Cardiac muscle cell (in vitro differentiated cells and primary cell): Measurements from ENCODE around the gene FAM200C. TPM values are rescaled to one million over a fixed set of nuclear protein-coding genes. Genes with fewer than 3 reads are reported as not detected.

Experiments used
- DNase-seq, 2 donors: peaks; one replicate each; pipeline versions ENCODE4 v3.0.0 to v3.0.0-alpha.2; 2010 to 2017; ENCODE audit warnings: low read depth in 1 of 2, low spot score in 1 of 2
- H3K27ac ChIP-seq: fragments of 200-600 bp; sonication (generic); 2 replicates; pipeline ENCODE4 v1.5.1; 2016
- H3K27me3 ChIP-seq: fragments of 200-600 bp; sonication (generic); 2 replicates; pipeline ENCODE4 v1.6.0; 2016; ENCODE audit warnings: control low read depth
- H3K36me3 ChIP-seq: fragments of 200-600 bp; sonication (generic); 2 replicates; pipeline ENCODE4 v1.5.1; 2016; ENCODE audit warnings: control low read depth
- H3K4me1 ChIP-seq: fragments of 200-600 bp; sonication (generic); 2 replicates; pipeline ENCODE4 v1.8.1; 2017; ENCODE audit warnings: low read depth, mild to moderate bottlenecking, mixed run types
- H3K4me3 ChIP-seq: fragments of 200-600 bp; sonication (generic); 2 replicates; pipeline ENCODE4 v1.5.1; 2016; ENCODE audit warnings: mild to moderate bottlenecking
- H3K9me3 ChIP-seq: fragments of 200-600 bp; sonication (generic); 2 replicates; pipeline ENCODE4 v1.5.1; 2017; ENCODE audit warnings: low read depth, mild to moderate bottlenecking, control low read depth
- polyA plus RNA-seq: library from polyadenylated mRNA; unstranded; fragments of >200 nt; fragmentation: Nextera tagmentation; extraction: Ambion mirVana; gene quantifications from 2 replicates; pipeline ENCODE4 v1.2.1, GENCODE V29; 2016
- total RNA-seq: library from RNA; depleted of rRNA; stranded (reverse); fragments of >200 nt; gene quantifications from 2 replicates; pipeline ENCODE4 v1.2.3, GENCODE V29; 2016
- TF ChIP-seq, protein P1 (sequence below): IDR thresholded peaks from 2 replicates; pipeline ENCODE4 v1.5.1; 2012; ENCODE audit warnings: low read depth, mild to moderate bottlenecking, low read length

Gene FAM200C
- total and polyA plus RNA-seq, 2 experiments from 2014 or later = 8.8 to 10.5 TPM

DNA sequence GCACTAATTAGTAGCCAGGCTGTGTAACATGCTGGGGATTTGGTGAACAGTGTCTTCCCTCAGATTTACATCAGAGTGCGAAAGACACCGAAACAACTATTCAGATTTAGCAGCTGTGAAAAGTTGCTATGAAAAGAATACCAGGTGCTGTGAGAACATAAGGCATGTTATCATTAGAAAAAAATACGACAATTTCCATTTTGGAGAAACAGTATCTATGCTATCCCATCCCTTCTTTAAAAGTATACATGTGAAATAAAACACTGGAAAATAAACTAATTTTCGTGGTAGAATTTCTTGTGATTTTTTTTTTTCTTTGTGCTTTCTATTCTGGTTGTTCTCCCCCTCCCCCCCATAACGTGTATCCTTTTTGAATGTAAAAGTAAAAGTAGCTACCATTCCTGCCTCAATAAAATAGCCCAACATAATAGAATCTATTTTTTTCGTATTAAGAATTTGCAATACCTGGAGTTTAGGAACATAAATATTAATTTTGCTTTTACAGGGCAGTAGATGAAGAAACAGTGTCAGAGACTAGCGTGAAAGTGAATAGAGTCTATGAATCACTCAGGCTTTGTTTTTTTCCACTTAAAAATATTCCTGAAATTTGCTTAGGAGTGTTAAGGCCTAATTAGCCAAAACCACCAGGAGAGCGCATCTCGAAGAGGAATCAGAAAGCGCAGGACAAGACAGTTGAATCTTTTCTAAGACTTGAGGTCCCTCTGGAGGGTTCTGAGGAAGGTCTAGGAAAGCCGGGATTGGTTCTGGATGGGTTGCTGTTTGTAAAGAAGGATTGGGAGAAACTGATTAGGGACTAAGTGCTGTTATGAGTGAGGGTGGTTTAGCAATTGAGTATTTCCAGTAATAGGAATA lies 19.8 kb upstream of the FAM200C start:
- peak overlapping the region; percentile 76 for H3K27ac ChIP-seq
- no peaks in the 10 kb centered on the region for H3K9me3 ChIP-seq
- H3K4me1 ChIP-seq = peaks cover 15% of the 10 kb centered on the region
- no peak for DNase-seq
- no peaks in the 10 kb centered on the region for H3K36me3 ChIP-seq
- H3K4me3 ChIP-seq = peak overlapping the region; percentile 84
- TF ChIP-seq, protein P1, sequence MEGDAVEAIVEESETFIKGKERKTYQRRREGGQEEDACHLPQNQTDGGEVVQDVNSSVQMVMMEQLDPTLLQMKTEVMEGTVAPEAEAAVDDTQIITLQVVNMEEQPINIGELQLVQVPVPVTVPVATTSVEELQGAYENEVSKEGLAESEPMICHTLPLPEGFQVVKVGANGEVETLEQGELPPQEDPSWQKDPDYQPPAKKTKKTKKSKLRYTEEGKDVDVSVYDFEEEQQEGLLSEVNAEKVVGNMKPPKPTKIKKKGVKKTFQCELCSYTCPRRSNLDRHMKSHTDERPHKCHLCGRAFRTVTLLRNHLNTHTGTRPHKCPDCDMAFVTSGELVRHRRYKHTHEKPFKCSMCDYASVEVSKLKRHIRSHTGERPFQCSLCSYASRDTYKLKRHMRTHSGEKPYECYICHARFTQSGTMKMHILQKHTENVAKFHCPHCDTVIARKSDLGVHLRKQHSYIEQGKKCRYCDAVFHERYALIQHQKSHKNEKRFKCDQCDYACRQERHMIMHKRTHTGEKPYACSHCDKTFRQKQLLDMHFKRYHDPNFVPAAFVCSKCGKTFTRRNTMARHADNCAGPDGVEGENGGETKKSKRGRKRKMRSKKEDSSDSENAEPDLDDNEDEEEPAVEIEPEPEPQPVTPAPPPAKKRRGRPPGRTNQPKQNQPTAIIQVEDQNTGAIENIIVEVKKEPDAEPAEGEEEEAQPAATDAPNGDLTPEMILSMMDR = no peak
- H3K27me3 ChIP-seq = no peaks in the 10 kb centered on the region

DNA sequence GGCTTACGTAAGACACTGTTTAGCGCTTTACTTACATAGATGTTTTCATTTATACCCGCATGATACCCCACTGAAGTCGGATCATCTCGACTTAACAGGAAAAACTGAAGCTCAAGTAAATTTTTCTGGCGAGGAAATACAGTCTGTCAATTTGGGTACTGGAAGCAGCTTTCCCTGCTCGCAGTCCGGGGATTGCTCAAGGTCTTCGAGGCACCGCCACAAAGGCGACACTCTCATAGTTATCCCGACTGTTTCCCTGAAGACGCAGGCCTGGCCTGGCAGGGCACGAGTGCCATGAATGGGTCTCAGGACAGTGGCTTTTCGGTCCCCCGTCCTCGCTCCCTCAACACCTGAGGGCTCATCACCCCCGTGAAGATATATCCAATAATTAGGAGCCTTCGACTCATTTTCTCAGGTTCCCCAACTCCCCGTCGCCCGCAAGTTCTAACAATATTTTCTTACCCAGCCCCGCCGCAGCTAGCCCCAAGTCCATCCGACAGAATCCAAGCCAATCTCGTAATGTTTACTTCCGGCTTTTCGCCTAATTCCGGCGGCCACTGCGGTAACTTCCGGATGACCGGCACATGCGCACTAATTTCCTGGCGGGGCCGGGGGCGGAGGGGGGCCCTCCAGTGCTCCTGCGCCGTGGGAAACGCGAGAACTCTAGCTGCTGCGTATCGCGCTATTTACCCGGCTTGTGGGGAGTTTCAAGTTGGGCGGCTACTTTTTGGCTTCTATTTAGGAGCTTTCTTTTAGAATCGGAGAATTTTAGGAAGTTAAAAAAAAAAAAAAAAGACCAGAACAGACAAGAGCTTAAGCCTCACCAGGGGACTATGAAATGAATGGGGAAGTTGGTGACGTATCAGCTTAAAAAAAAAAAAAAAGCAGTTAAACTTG lies 19.0 kb upstream of the FAM200C start, which contains the start of gene SLU7:
Gene SLU7, minus strand, starts transcription at position 521 of the 897 bp plus-strand sequence. CDS start 3,787 bp downstream, outside the sequence.
- Histone ChIP-seq H3K36me3 (peaks cover 4% of the 10 kb centered on the region), H3K4me3 (peak within 1 kb of the TSS; percentile 84), H3K27ac (peak within 1 kb of the TSS; percentile 76), H3K4me1 (peaks cover 14% of the 10 kb centered on the region), H3K9me3 (no peaks in the 10 kb centered on the region), H3K27me3 (no peaks in the 10 kb centered on the region)
- peak; percentile 96 to 97 for DNase-seq
- TF ChIP-seq, protein P1 = no peak

DNA sequence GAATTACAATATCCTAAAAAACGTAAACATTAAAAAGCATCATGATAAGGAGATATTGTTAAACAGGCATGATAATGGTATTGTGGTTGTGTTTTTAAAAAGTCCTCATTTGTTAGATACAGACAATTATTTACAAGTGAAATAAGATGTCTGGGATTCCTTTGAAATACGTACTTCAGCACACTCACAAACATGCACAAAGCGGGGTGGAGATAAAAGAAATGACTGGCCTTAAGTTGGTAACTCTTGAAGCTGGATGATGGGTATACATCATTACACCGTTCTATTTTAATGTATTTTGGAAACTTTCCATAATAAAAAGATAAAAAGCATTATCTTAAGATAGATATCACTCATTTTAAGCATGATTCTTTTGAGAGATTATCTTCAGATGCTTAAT lies 1.0 kb downstream of the FAM200C start:
- TF ChIP-seq, protein P1 = no peak
- Histone ChIP-seq H3K9me3 (no peaks in the 10 kb centered on the region), H3K4me3 (peak overlapping the region; percentile 67), H3K27ac (no peak overlapping the region), H3K4me1 (peaks cover 10% of the 10 kb centered on the region), H3K27me3 (no peaks in the 10 kb centered on the region), H3K36me3 (peaks cover 22% of the 10 kb centered on the region)
- DNase-seq = peak in 1 of 2 donors; percentile 21

DNA sequence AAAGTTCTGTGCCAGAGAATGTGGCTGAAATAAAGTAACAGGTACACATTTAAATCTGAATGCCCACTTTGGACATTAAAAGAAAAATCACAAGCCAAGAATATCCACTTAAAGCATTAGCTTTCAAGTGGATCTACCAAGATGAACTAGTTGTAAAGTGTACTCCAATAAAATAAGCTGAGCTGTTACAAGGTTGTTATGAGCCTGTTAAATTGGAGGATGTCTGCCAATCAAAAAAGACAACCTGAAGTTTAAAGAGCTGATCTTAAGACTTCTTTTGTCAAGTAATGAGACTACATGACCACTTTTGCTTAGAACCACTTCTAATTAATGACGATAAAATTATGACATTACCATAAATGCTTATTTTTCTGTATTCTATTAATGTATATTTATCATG lies 2.4 kb downstream of the FAM200C start:
- Histone ChIP-seq H3K36me3 (peaks cover 11% of the 10 kb centered on the region), H3K4me3 (no peak overlapping the region), H3K4me1 (peaks cover 16% of the 10 kb centered on the region), H3K27me3 (no peaks in the 10 kb centered on the region), H3K27ac (no peak overlapping the region), H3K9me3 (no peaks in the 10 kb centered on the region)
- TF ChIP-seq, protein P1 = no peak
- DNase-seq = no peak

DNA sequence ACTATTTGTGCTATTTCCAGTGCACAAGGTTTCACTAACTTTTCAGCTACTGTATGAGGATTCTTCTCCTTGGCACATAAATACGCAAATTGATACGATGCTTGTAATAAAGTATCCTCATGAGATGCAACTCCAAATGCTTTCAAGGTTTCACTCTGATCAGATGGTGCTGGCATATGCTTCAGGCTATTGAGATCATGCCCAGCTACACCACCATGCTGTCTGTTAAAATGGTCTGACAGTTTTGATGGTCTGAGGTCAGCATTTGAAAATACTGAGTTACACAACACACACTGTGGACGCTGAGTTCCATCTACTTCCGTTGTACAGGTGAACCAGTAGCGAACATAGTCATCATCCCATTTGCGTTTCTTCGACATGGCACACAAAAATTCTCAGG lies 4.7 kb downstream of the FAM200C start:
- no peak overlapping the region for H3K4me3 ChIP-seq

More for the DNA sequence above, 4.7 kb downstream of the FAM200C start:
- H3K27me3 ChIP-seq = no peaks in the 10 kb centered on the region
- peaks cover 16% of the 10 kb centered on the region for H3K4me1 ChIP-seq
- TF ChIP-seq, protein P1 = no peak
- H3K36me3 ChIP-seq = no peaks in the 10 kb centered on the region
- H3K27ac ChIP-seq = peak overlapping the region; percentile 9
- DNase-seq = no peak
- H3K9me3 ChIP-seq = no peaks in the 10 kb centered on the region
